WTC11 (cell line): ENCODE results near the gene CLCNKB.

ENCODE experiments used
- TF ChIP-seq, protein P1 (sequence below): fragments of 200-600 bp; IDR thresholded peaks from 2 replicates; pipeline ENCODE4 v1.8.0; 2022; ENCODE audit warnings: antibody characterized with exemption
- TF ChIP-seq, protein P2 (sequence below): sonication (generic); formaldehyde crosslinking; IDR thresholded peaks from 2 replicates; pipeline ENCODE4 v1.8.1; 2023; ENCODE audit warnings: mild to moderate bottlenecking, missing genetic modification reagents, moderate library complexity

- TF ChIP-seq, protein P1, sequence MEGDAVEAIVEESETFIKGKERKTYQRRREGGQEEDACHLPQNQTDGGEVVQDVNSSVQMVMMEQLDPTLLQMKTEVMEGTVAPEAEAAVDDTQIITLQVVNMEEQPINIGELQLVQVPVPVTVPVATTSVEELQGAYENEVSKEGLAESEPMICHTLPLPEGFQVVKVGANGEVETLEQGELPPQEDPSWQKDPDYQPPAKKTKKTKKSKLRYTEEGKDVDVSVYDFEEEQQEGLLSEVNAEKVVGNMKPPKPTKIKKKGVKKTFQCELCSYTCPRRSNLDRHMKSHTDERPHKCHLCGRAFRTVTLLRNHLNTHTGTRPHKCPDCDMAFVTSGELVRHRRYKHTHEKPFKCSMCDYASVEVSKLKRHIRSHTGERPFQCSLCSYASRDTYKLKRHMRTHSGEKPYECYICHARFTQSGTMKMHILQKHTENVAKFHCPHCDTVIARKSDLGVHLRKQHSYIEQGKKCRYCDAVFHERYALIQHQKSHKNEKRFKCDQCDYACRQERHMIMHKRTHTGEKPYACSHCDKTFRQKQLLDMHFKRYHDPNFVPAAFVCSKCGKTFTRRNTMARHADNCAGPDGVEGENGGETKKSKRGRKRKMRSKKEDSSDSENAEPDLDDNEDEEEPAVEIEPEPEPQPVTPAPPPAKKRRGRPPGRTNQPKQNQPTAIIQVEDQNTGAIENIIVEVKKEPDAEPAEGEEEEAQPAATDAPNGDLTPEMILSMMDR = no peak
- TF ChIP-seq, protein P2, sequence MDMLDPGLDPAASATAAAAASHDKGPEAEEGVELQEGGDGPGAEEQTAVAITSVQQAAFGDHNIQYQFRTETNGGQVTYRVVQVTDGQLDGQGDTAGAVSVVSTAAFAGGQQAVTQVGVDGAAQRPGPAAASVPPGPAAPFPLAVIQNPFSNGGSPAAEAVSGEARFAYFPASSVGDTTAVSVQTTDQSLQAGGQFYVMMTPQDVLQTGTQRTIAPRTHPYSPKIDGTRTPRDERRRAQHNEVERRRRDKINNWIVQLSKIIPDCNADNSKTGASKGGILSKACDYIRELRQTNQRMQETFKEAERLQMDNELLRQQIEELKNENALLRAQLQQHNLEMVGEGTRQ (CRISPR knock-in tag) = no peak
These were observed 30.6 kb downstream of the CLCNKB start for GRCh38 chr1:16074217-16074616.
